ENCODE results near the gene NPSR1.

NPSR1 gene

GRCh38 chr7:34752929-34753328, 94.9 kb downstream of the NPSR1 start:
- no peak for TF ChIP-seq CTCF (IDR thresholded peaks at IDR 0.05; ENCODE audit: low read depth, low read length, missing control alignments)

GRCh38 chr7:34755008-34755407, 97.0 kb downstream of the NPSR1 start:
- TF ChIP-seq CTCF (IDR thresholded peaks at IDR 0.05; ENCODE audit: low read depth, low read length, missing control alignments) = no peak
- no peak for DNase-seq (ENCODE audit: extremely low read depth, low read depth)
- H3K4me3 ChIP-seq (replicated peaks; ENCODE audit: low read depth, low read length) = no peak overlapping the region

More at GRCh38 chr7:34752929-34753328, 94.9 kb downstream of the NPSR1 start:
- DNase-seq (ENCODE audit: extremely low read depth, low read depth) = no peak
- H3K4me3 ChIP-seq (replicated peaks; ENCODE audit: low read depth, low read length) = no peak overlapping the region

GRCh38 chr7:34756025-34756437, 98.0 kb downstream of the NPSR1 start:
- DNase-seq (ENCODE audit: extremely low read depth, low read depth) = no peak
- no peak for TF ChIP-seq CTCF (IDR thresholded peaks at IDR 0.05; ENCODE audit: low read depth, low read length, missing control alignments)
- no peak overlapping the region for H3K4me3 ChIP-seq (replicated peaks; ENCODE audit: low read depth, low read length)

- no peak overlapping the region for H3K4me3 ChIP-seq (replicated peaks; ENCODE audit: low read depth, low read length)
- DNase-seq (ENCODE audit: extremely low read depth, low read depth) = no peak
- TF ChIP-seq CTCF (IDR thresholded peaks at IDR 0.05; ENCODE audit: low read depth, low read length, missing control alignments) = no peak
These were observed 98.7 kb downstream of the NPSR1 start for GRCh38 chr7:34756691-34757090.

GRCh38 chr7:34757570-34758110, 99.6 kb downstream of the NPSR1 start:
- H3K4me3 ChIP-seq (replicated peaks; ENCODE audit: low read depth, low read length) = no peak overlapping the region
- no peak for DNase-seq (ENCODE audit: extremely low read depth, low read depth)
- no peak for TF ChIP-seq CTCF (IDR thresholded peaks at IDR 0.05; ENCODE audit: low read depth, low read length, missing control alignments)

GRCh38 chr7:34758111-34758601, 100.1 kb downstream of the NPSR1 start:
- TF ChIP-seq CTCF (IDR thresholded peaks at IDR 0.05; ENCODE audit: low read depth, low read length, missing control alignments) = no peak
- no peak overlapping the region for H3K4me3 ChIP-seq (replicated peaks; ENCODE audit: low read depth, low read length)
- DNase-seq (ENCODE audit: extremely low read depth, low read depth) = no peak

All from HFF-Myc (cell line).